HEK293 (cell line): Measurements from ENCODE around the gene AFG1L.
A peak's percentile ranks its signal among the peaks of the same experiment; 100 is the strongest.

ENCODE experiments used
- CTCF ChIA-PET: fragments of 350-600 bp; formaldehyde crosslinking; extraction: SDS; loops from one replicate; lab custom pipeline; 2021; ENCODE audit warnings: antibody characterized with exemption; lab: Yijun Ruan, JAX
- POLR2A ChIA-PET: fragments of 300-600 bp; formaldehyde crosslinking; extraction: SDS; loops from one replicate; lab custom pipeline; 2020; ENCODE audit warnings: antibody characterized with exemption, inconsistent platforms; lab: Yijun Ruan, JAX
- H3K27ac ChIP-seq: fragments of 200-500 bp; sonication (Bioruptor generic); 2 replicates; pipeline ENCODE4 v1.5.1; 2014; ENCODE audit warnings: low read depth, low read length, control low read depth, inconsistent platforms; ENCODE audit errors: extremely low read depth
- H3K36me3 ChIP-seq, 2 experiments: fragments of 200-500 bp in 1 of 2; sonication (Bioruptor generic) in 1 of 2; 1 replicate in 1 of 2; 2 replicates in 1 of 2; pipeline ENCODE4 v1.5.1; 2014 to 2017; ENCODE audit warnings: inconsistent platforms in 2 of 2, low read length in 2 of 2; ENCODE audit not compliant: control insufficient read depth in 2 of 2, insufficient read depth in 1 of 2
- H3K4me1 ChIP-seq: fragments of 200-500 bp; sonication (Bioruptor generic); 2 replicates; pipeline ENCODE4 v1.5.1; 2014; ENCODE audit warnings: mild to moderate bottlenecking, low read length, inconsistent platforms; ENCODE audit not compliant: control insufficient read depth, insufficient read depth
- H3K4me3 ChIP-seq: 2 replicates; pipeline ENCODE4 v1.5.1; 2011; ENCODE audit warnings: low read depth, mild to moderate bottlenecking, control low read depth, low read length, moderate library complexity
- H3K9me3 ChIP-seq: fragments of 200-500 bp; sonication (Bioruptor generic); 2 replicates; pipeline ENCODE4 v1.5.1; 2014; ENCODE audit warnings: low read depth, low read length, inconsistent platforms; ENCODE audit not compliant: control insufficient read depth, insufficient read depth
- FEZF1 ChIP-seq: fragments of 450-650 bp; formaldehyde crosslinking; IDR thresholded peaks from 2 replicates; pipeline ENCODE4 v1.5.1; 2016; ENCODE audit warnings: missing biosample characterization, missing genetic modification characterization
- INSM2 ChIP-seq: fragments of 450-650 bp; formaldehyde crosslinking; IDR thresholded peaks from 2 replicates; pipeline ENCODE4 v1.5.1; 2016; ENCODE audit warnings: missing biosample characterization, missing genetic modification characterization
- KLF8 ChIP-seq: fragments of 450-650 bp; formaldehyde crosslinking; IDR thresholded peaks from 2 replicates; pipeline ENCODE4 v1.5.1; 2016; ENCODE audit warnings: missing biosample characterization, missing genetic modification characterization
- MEIS1 ChIP-seq: sonication (generic); formaldehyde crosslinking; IDR thresholded peaks from 2 replicates; pipeline ENCODE4 v1.8.1; 2022; ENCODE audit warnings: missing genetic modification reagents, mild to moderate bottlenecking, borderline replicate concordance
- REPIN1 ChIP-seq: fragments of 450-650 bp; formaldehyde crosslinking; IDR thresholded peaks from 2 replicates; pipeline ENCODE4 v1.5.1; 2017; ENCODE audit warnings: missing biosample characterization, missing genetic modification characterization, low read depth
- SALL2 ChIP-seq: fragments of 450-650 bp; formaldehyde crosslinking; IDR thresholded peaks from 2 replicates; pipeline ENCODE4 v1.5.0; 2017; ENCODE audit warnings: missing biosample characterization, mild to moderate bottlenecking, missing genetic modification characterization, borderline replicate concordance
- WT1 ChIP-seq: fragments of 450-650 bp; formaldehyde crosslinking; IDR thresholded peaks from 2 replicates; pipeline ENCODE4 v1.5.1; 2016; ENCODE audit warnings: missing biosample characterization, missing genetic modification characterization
- ZBTB17 ChIP-seq: fragments of 450-650 bp; formaldehyde crosslinking; IDR thresholded peaks from 2 replicates; pipeline ENCODE4 v1.5.1; 2016; ENCODE audit warnings: missing biosample characterization, missing genetic modification characterization
- ZBTB49 ChIP-seq: fragments of 450-650 bp; formaldehyde crosslinking; IDR thresholded peaks from 2 replicates; pipeline ENCODE4 v1.5.1; 2016; ENCODE audit warnings: missing biosample characterization, missing genetic modification characterization, low read depth
- ZNF16 ChIP-seq: fragments of 450-650 bp; formaldehyde crosslinking; IDR thresholded peaks from 2 replicates; pipeline ENCODE4 v1.5.1; 2016; ENCODE audit warnings: low read depth, missing biosample characterization, missing genetic modification characterization
- ZNF169 ChIP-seq: fragments of 450-650 bp; formaldehyde crosslinking; IDR thresholded peaks from 2 replicates; pipeline ENCODE4 v1.5.1; 2016; ENCODE audit warnings: missing biosample characterization, missing genetic modification characterization
- ZNF184 ChIP-seq: fragments of 450-650 bp; IDR thresholded peaks from 2 replicates; pipeline ENCODE4 v1.5.1; 2018; ENCODE audit warnings: missing biosample characterization, mild to moderate bottlenecking, missing genetic modification characterization
- ZNF501 ChIP-seq: fragments of 450-650 bp; formaldehyde crosslinking; IDR thresholded peaks from 2 replicates; pipeline ENCODE4 v1.5.1; 2016; ENCODE audit warnings: missing biosample characterization, missing genetic modification characterization
- ZNF510 ChIP-seq: fragments of 450-650 bp; formaldehyde crosslinking; IDR thresholded peaks from 2 replicates; pipeline ENCODE4 v1.5.1; 2018; ENCODE audit warnings: mild to moderate bottlenecking, missing genetic modification characterization, missing biosample characterization; ENCODE audit not compliant: insufficient replicate concordance
- ZNF529 ChIP-seq: fragments of 450-650 bp; formaldehyde crosslinking; IDR thresholded peaks from 2 replicates; pipeline ENCODE4 v1.5.1; 2017; ENCODE audit warnings: missing genetic modification characterization, missing biosample characterization; ENCODE audit not compliant: insufficient replicate concordance
- ZNF558 ChIP-seq: fragments of 450-650 bp; formaldehyde crosslinking; IDR thresholded peaks from 2 replicates; pipeline ENCODE4 v1.5.1; 2016; ENCODE audit warnings: missing biosample characterization, missing genetic modification characterization
- ZNF560 ChIP-seq: fragments of 450-650 bp; formaldehyde crosslinking; IDR thresholded peaks from 2 replicates; pipeline ENCODE4 v1.5.1; 2017; ENCODE audit warnings: missing biosample characterization, missing genetic modification characterization, borderline replicate concordance
- ZNF610 ChIP-seq: fragments of 450-650 bp; formaldehyde crosslinking; IDR thresholded peaks from 2 replicates; pipeline ENCODE4 v1.5.1; 2016; ENCODE audit warnings: missing biosample characterization, missing genetic modification characterization, borderline replicate concordance
- ZNF645 ChIP-seq: fragments of 450-650 bp; formaldehyde crosslinking; IDR thresholded peaks from 2 replicates; pipeline ENCODE4; 2016; ENCODE audit warnings: missing biosample characterization, missing genetic modification characterization
- ZNF843 ChIP-seq: fragments of 450-650 bp; formaldehyde crosslinking; IDR thresholded peaks from 2 replicates; pipeline ENCODE4 v1.5.1; 2016; ENCODE audit warnings: missing biosample characterization, missing genetic modification characterization

The AFG1L gene

GRCh38 chr6:108494434-108494833 is 199.6 kb downstream of the AFG1L start:
- no peak for TF ChIP-seq REPIN1
- no peak for TF ChIP-seq ZNF16 (tag by site-specific recombination)
- TF ChIP-seq ZNF529: no peak
- TF ChIP-seq WT1 (tag by site-specific recombination): no peak
- no peak for TF ChIP-seq SALL2
- no peak for TF ChIP-seq ZNF843 (tag by site-specific recombination)
- no peak for TF ChIP-seq INSM2 (tag by site-specific recombination)
- TF ChIP-seq ZNF169 (tag by site-specific recombination): no peak
- TF ChIP-seq KLF8 (tag by site-specific recombination): no peak
- no peak for TF ChIP-seq ZBTB49
- TF ChIP-seq ZNF610 (tag by site-specific recombination): no peak
- TF ChIP-seq ZNF645 (tag by site-specific recombination): no peak
- TF ChIP-seq ZNF510: no peak
- TF ChIP-seq, all 188 proteins: peak for 0
- POLR2A ChIA-PET: no interaction called here
- CTCF ChIA-PET: interaction anchor here (0.6 to 3.8 kb wide), 3 partner anchors 243 to 382 kb away, joined by 3 to 83 read pairs (median 8); no protein-coding TSS in a partner anchor
- Histone ChIP-seq H3K4me1 (no peaks in the 10 kb centered on the region), H3K9me3 (no peaks in the 10 kb centered on the region), H3K27ac (no peak overlapping the region), H3K4me3 (no peak overlapping the region), H3K36me3 (no peaks in the 10 kb centered on the region; a peak in 1 of 3 replicates)

GRCh38 chr6:108497883-108498282 is 203.0 kb downstream of the AFG1L start:
- TF ChIP-seq ZNF558 (tag by site-specific recombination) (no peak), ZNF560 (tag by site-specific recombination) (no peak), ZBTB17 (tag by site-specific recombination) (peak; percentile 73; the same call in 1 of the 2 replicates), ZNF184 (tag by site-specific recombination) (no peak), ZNF501 (tag by site-specific recombination) (no peak), FEZF1 (tag by site-specific recombination) (peak; percentile 24; the same call in 1 of the 2 replicates), MEIS1 (no peak)
- H3K27ac ChIP-seq: no peak overlapping the region
- POLR2A ChIA-PET: no interaction called here
- no peak overlapping the region for H3K4me3 ChIP-seq
- no peaks in the 10 kb centered on the region for H3K9me3 ChIP-seq
- CTCF ChIA-PET: interaction anchor here (0.6 to 1.9 kb wide), 10 partner anchors 9 to 520 kb away, joined by 3 to 7 read pairs (median 3); no protein-coding TSS in a partner anchor
- 0 out of 2 replicates have a peak, but pooled peaks cover 4% of the 10 kb centered on the region for H3K4me1 ChIP-seq
- H3K36me3 ChIP-seq: no peaks in the 10 kb centered on the region; a peak in 1 of 3 replicates
